GM18909 (cell line): ENCODE data around the gene ATP8B3.
"Not testable (repeated sequence)": the region's sequence is repeated elsewhere in the genome, so short reads cannot be mapped to it uniquely, and the experiment has no call there.

Source experiments
- ATAC-seq: cut with Tn5 transposase; IDR thresholded peaks from one replicate; pipeline ENCODE4 v1.9.1; 2021; ENCODE audit warnings: mild to moderate bottlenecking; ENCODE audit not compliant: unreplicated experiment, poor library complexity

ATP8B3 gene

DNA sequence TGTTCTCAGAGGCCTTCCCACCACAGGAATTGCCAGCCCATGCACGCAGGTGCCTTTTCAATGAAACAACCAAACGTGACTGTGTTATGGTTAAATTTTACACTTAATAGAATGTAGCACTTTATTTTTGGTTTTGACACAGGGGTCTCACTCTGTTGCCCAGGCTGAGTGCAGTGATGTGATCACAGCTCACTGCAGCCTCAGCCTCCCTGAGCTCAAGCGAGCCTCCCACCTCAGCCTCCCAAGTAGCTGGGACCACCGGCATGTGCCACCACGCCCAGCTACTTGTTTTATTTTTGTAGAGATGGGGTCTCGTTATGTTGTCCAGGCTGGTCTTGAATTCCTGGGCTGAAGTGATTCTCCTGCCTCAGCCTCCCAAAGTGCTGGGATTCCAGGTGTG is 7.2 kb downstream of the ATP8B3 start:
- ATAC-seq = no peak

DNA sequence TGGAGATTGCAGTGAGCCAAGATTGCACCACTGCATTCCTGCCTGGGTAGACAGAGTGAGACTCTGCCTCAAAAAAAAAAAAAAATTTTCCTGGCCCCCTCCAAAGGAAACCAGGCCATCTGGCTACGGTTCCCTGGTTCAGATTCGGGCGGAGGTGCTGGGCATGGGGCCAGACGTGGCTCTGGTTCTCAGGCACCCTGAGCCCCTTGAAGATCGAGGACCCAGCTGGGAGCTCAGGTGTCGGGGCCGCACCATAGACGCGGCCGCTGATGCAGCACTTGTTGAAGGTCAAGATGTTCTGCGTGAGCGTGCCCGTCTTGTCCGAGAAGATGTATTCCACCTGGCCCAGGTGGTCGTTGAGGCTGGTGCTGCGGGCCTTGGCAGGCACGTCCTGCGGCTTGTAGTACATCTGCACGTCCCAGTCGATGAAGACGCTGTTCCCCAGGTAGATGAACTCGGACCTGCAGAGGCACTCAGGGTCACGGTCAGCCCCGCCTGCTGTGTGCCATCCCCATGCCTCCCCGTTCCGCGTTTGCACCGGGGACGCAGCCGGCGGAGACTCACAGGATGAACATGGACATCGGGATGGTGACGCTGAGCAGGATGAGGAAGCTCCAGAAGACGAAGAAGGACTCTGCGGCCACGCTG is 12.3 kb downstream of the ATP8B3 start:
- no peak for ATAC-seq

DNA sequence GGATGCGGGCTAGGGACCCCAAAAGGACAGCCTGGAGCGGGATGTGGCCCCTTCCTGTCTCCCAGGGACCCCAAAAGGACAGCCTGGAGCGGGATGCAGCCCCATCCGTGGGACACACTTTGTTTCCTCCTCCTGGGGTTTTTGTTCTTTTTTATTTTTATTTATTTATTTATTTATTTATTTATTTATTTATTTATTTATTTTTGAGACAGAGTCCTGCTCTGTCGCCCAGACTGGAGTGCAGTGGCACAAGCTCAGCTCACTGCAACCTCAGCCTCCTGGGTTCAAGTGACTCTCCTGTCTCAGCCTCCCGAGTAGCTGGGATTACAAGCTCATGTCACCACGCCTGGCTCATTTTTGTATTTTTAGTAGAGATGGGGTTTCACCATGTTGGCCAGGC is 14.8 kb downstream of the ATP8B3 start:
- ATAC-seq = not testable (repeated sequence)

DNA sequence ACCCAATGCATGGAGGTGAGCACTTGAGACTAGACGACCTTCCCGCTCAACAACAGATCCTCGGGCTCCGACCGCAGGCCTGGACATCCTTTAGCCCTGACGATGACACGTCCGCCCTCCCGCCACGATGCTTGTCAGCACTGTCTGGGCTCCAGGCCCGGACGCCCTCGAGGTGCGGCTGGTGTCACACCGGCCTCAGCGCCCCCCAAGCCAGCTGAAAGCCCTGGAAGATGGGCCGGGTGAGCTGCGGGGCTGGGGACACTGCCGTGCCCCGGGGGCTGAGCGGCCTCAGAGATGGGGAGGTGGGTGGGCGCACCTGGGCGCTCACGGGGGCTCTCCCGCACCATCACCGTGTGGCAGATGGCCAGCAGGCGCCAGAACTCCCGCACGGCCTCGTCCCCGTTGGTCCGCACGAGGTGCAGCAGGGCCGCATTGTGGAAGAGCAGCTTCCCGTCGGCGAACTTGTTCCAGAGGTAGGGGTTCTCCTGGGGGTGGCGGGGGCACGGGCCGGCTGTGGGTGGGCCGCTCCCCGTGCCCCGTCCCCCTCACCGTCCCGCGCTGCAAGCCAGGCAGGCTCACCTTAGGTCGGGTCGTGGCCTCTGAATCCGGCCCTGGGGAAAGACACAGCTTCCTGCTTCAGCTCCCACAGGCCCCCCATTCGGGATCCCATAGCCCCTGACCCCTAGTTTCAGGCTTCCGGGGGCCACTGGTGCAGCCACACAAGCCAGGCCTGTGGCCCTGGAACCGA is 15.5 kb downstream of the ATP8B3 start:
- no peak for ATAC-seq

DNA sequence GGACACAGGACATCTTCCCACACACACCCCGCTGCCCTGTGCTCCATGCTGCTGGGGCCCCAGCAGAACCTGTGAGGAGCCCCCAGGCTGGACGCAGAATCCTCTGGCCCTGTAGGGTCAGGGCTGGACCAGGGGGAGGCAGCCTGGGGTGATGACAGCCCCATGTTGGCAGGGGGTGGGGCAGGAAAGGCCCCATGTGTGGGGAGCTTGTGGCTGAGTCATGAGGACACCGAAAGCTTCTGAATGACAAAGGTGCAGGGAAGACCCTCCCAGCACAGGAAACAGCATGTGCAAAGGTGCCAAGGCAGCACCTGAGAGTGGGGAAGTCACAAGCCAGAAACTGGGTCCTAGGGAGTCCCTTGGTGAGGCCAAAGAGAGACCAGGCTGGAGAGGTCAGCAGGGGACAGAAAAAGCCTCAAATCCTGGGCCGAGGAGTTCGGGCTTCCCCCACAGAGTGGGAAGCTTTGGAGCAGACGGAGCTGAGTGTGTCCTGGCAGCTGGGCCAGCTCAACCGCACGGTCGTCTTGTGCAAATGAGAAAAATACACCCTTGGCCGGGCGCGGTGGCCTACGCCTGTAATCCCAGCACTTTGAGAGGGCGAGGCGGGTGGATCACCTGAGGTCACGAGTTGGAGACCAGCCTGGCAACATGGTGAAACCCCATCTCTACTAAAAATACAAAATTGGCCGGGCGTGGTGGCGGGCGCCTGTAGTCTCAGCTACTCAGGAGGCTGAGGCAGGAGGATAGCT is 17.5 kb downstream of the ATP8B3 start:
- no peak for ATAC-seq

DNA sequence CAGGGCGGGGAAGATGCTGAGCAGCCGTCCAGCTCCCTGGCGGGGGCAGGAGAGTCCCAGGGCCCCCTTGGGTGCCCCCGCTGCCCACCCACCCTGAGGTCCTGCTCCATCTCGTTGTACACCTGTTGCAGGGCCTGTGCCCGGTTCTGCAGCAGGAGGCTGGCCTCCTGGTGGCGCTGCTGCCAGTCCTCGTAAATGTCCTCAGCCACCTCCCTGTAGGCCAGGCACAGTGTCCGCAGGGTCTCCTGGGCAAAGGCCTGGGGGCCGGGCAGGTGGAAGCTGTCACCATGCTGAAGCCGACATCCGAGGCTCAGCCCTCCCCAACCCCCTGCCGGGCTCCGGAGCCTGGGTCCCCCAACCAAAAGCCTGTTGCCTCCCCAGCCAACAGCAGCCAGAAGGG is 20.2 kb downstream of the ATP8B3 start:
- no peak for ATAC-seq

DNA sequence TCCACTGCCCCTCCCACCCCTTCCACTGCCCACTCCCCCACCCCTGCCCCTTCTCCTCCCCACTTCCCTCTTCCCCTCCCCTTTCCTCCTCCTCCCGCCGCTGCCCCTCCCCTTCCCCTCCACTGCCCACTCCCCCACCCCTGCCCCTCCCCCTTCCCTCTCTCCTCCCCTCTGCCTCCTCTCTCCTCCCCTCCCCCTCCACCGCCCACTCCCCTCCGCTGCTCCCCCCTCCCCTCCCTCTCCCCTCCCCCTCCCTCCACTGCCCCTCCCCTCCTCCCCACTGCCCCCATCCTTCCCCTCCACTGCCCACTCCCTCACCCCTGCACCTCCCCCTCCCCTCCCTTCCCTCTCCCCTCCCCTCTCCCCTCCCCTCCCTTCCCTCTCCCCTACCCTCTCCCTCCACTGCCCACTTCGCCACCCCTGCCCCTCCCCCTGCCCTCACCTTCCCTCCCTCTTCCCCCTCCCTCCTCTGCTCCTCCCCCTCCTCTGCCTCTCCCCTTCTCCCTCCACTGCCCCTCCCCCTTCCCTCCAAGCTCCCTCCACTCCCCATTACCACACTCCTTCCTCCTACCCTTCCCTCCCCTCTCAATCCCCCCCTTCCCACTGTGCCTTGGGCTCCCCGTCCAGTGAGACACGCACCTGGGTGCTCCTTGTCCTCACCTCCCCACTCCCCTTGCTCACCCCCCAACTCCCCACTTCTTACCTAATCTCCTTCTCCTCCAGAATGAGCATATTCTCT is 21.9 kb downstream of the ATP8B3 start:
- no peak for ATAC-seq

DNA sequence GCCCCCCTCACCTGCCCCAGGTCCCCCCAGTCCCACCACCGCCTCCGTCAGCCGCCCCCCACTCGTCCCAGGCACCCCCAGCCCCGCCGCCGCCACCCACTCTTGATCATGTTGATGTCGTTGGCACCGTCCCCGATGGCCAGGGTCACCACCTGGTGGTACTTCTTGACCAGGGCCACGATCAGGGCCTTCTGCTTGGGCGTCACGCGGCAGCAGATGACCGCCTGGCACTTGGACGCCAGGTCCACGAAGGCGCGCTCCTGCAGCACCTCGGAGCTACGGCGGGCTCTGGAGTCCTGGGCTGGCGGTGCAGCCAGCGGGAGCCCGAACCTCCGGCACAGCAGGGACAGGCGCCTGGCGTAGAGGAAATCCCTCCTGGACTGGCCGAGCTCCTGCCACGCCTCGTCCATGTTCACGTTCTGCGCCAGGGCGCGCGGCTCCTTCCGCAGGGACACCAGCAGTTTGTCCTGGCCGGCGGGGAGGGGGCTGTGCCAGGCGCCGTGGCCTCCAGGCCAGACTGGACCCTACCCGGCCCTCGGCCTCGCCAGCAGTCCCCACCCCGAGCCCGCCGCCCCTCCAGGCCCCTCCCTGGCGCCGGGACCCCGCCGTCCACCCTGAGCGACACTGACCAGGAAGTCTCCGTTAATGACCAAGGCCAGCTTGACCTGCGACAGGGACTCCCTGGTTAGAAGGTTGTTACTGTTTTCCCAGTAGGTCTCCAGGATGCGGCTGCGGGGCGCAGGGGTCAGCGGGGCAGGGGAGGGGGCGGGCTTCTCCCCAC is 22.6 kb downstream of the ATP8B3 start:
- ATAC-seq = no peak

DNA sequence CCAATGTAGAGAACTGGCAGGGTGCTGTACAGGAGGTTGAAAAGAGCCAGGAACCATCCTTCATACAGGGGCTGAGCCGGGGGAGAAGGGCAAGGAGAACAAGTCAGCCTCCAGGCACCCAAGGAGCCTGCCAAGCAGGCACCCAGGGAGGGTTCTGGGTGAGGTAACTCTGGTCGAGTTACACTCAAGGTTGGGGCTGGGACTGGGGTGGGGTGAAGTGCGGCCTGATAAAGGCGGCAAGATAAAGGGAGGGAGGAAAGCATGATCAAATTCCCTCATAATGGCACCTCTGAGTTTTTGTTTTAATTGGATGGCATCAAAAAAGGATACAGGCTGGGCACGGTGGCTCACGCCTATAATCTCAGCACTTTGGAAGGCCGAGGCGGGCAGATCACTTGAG is 25.0 kb downstream of the ATP8B3 start:
- no peak for ATAC-seq

DNA sequence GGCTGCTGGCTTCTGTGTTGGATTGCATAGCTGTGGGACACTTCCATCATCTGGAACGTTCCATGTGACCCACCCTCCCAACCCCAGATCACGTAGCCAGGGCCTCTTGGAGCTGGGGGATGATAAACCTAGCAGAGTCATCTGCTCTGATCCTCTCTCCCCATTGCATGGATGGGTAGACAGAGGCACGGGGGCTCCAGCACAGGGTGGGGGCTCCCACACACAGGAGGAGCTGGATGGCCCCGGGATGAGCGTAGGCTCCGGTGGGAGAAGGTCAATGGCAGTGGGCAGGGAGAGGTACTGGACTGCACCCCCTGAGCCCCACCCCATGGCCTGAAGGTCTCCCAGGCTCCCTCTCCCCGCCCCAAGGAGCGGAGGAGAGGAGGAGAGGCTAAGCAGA is 25.4 kb downstream of the ATP8B3 start:
- no peak for ATAC-seq

DNA sequence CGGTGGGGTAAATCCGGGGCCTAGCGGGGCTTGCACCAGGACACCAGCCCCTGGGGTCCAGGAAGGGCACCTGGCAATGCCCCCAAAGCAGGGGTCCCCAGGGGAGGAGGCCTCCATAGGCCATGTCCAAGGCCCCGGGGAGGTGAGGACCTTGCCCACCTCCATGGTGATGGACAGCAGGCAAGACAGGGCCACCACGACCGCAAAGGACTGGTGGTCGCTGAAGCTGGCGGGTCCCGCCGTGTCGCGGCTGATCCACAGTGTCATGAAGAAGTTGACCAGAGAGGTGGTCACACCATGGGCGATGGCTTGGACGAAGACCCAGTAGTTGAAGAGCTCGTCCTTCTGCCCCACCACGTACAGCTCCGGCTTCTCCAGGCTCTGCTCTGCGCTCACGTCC is 26.8 kb downstream of the ATP8B3 start:
- ATAC-seq = no peak

DNA sequence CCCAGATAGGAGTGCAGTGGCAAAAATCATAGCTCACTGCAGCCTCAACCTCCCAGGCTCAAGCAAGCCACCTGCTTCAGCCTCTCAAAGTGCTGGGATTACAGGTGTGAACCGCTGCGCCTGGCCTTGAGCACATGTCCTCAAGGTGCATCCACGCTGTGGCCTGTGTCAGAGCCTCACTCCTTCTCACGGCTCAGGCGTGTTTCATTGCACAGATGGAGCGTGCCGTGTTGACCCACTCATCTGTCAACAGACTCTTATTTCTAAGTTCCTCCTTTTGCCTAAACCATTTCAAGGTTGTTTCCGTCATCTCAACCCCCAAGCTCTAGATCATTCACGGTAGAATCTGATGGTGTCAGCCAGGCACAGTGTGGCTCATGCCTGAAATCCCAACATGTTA is 28.2 kb downstream of the ATP8B3 start:
- no peak for ATAC-seq

DNA sequence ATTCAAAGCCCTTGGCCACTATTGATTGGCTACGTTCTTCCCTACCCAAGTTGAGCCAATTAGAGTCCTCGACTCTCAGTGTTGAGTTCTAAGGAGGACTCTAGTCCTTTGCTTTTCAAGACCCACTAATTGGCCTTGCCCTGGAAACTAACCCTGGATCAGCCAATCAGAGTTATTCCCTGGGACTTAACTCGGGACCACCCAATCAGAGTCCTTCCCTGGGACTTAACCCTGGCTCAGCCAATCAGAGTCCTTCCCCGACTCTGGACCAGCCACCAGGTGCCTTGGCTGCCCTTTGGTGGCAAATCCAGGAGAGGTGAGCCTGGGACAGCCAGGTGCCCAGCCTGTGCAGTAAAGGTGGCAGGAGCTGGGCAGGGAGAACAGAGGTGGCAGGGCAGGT is 28.7 kb downstream of the ATP8B3 start:
- no peak for ATAC-seq

DNA sequence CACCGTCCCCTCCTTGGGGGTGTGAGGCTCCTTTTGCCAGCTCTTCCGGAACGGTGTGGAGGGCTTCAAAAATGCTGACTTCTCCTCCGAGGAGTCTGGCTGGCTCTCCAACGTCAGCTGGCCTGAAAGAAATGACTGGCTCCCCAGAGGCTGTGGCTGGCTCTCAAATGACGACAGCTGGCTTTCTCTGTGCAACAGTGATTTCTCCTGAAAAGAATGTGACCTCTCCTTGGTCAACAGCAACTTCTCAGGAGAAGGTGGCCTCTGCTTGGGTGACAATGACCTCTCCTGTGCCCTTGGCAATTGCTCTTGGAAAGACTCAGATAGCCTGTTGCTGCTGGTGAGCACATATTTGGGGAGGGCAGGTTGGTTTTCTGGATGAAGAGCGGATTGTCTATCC is 29.6 kb downstream of the ATP8B3 start:
- ATAC-seq = no peak

DNA sequence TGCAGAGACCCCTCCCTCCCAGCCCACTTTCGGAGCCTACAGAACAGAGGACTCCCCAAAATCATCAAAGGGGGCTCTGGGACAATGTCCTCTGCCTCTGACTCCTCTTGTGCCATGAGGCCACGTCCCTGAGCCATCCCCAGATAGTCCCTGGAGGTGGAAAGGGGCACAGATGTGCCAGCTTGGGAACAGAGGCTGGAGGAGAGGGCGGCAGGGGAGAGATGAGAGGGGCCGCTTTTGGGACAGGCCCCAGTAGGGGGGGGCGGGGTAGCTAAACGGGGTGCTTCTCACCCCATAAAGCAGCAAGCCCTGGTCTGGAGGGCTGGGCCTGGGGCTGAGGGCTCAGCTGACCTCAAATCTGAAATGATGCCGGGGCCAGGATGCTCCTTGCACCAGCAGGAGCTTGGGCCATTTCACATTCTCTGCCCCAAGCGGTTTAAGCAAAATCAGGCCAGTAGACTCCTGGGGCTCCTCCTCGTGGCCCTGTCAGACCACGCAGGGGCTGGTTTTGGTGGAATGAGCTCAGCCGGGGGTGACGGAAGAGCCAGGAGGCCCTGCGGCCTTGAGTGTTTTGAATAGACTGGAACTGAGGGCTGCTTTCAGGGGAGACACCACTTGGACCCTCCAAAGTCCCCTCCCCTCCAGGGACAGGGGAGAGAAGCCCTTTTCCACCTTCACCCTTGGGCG is 31.7 kb downstream of the ATP8B3 start:
- ATAC-seq = no peak

DNA sequence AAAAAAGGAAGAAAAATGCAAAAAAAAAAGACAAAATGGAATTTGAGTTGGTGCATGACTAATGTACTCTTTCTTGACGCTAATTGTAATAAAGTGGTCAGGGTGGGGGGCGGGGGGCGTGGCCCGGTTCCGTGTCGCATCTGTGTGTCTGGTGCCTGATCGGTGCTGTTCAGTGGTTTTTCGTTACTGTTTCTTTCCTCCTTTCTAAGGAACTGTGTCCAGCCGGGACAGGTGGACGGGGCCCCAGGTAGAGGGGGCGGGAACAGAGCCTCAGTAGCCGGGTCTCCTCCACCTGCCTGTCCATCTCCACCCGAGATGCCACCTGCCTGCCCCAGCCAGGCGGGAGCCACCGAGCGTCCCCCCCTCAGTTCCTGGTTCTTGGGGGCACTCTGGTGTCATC is 32.5 kb downstream of the ATP8B3 start:
- no peak for ATAC-seq

DNA sequence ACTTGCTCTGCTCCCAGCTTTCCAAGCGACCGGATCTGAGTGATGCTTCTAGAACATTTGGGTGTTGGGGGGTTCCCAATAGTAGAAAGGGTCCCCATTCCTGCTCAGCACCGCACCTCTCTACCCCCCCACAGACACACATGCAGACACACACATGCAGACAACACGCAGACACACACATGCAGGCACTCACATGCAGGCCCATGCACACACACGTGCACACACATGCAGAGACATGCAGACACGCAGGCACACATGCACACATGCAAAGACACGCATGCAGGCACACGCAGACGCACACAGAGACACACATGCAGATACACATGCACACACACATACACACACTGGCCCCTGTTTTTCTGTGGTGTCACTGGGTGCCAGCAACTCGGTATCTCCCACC is 34.9 kb downstream of the ATP8B3 start:
- ATAC-seq = no peak

DNA sequence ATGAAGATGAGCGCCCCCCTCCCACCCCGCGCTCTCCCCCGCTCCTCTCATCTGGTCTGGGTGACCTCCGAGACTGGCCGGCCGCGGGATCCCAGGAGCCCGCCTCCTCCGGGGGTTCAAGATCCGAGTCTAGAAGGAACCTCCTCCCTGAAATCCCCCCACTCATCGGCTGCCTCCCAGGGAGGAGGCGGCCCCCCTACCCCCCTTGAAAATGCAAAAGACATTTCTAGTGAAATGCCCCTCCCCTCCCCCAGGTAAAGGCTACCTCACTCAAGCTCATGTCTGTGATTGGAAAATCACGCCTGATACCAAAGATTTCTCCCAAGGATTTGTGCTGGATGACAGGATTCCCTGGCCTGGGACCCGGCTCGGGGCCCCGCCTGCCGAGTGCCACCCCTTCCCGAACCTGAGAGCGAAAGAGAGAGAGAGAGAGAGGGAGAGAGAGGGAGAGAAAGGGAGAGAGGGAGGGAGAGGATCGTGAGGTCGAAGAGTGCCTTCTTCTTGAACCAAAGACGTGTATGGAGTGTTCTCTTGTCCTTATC is 35.4 kb downstream of the ATP8B3 start:
- no peak for ATAC-seq

DNA sequence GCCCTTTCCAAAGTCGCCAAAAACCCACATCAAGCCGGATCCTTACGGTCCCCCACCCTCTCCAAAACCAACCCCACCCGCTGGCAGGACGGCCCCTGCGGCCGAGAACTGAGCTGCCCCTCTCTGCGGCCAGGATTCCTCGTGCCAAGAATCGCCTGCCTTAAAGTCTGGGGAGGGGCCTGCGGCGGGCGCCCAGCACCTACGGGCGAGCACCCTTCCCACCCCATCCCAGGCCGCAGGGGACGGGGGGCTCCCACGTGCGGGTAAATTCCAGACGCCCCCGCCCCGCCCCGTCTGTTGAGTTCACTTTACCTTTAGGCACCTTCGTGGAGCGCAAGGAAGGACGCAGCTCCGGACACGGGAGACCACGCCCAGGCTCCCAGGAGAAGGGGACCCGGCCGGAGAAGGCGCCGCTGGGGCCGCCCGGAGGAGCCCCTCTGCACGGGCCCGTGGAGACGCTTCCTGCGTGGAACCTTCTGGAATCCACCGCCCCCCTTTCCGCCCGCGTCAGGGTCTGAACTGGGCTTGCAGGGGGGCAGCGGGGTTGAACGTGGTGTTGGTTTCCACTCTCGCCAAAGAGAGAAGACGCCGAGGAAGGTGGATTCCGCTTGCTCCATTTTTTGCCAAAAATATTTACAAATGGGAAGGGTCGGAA is 36.0 kb downstream of the ATP8B3 start:
- no peak for ATAC-seq
